Osteocyte (in vitro differentiated cells): ENCODE data around the gene RIOK2. TPM values are rescaled to one million over a fixed set of nuclear protein-coding genes. Genes with fewer than 3 reads are reported as not detected.
"Not testable (repeated sequence)": the region's sequence is repeated elsewhere in the genome, so short reads cannot be mapped to it uniquely, and the experiment has no call there.

Experiments
- DNase-seq: peaks from one replicate; pipeline ENCODE4 v3.0.0; 2021; ENCODE audit warnings: mixed read lengths; ENCODE audit not compliant: unreplicated experiment; ENCODE audit errors: extremely low spot score
- H3K27ac Mint-ChIP-seq: one replicate; pipeline ENCODE4 v1.8.0; 2021; ENCODE audit warnings: mild to moderate bottlenecking, mixed read lengths; ENCODE audit not compliant: unreplicated experiment
- H3K27me3 Mint-ChIP-seq: one replicate; pipeline ENCODE4 v1.8.0; 2021; ENCODE audit warnings: mixed read lengths; ENCODE audit not compliant: unreplicated experiment
- H3K36me3 Mint-ChIP-seq: one replicate; pipeline ENCODE4 v1.8.0; 2021; ENCODE audit warnings: mixed read lengths; ENCODE audit not compliant: unreplicated experiment
- H3K4me1 Mint-ChIP-seq: one replicate; pipeline ENCODE4 v1.8.0; 2021; ENCODE audit warnings: mixed read lengths; ENCODE audit not compliant: unreplicated experiment
- H3K4me3 Mint-ChIP-seq: one replicate; pipeline ENCODE4 v1.8.0; 2021; ENCODE audit warnings: mild to moderate bottlenecking, moderate library complexity, mixed read lengths; ENCODE audit not compliant: unreplicated experiment
- H3K9me3 Mint-ChIP-seq: one replicate; pipeline ENCODE4 v1.8.0; 2021; ENCODE audit warnings: mixed read lengths; ENCODE audit not compliant: unreplicated experiment
- total RNA-seq: library from RNA; stranded (reverse); gene quantifications from 2 replicates; pipeline ENCODE4 v1.2.1, GENCODE V29; 2021
- TF ChIP-seq, protein P1 (sequence below): fragments of 200-600 bp; sonication (generic); IDR thresholded peaks from 2 replicates; pipeline ENCODE4 v1.5.0; 2021; ENCODE audit warnings: antibody characterized with exemption, mild to moderate bottlenecking, moderate library complexity

RIOK2 gene
- total RNA-seq, 1 donor from 2014 or later, result 23.4 TPM

- peaks cover 2% of the 10 kb centered on the region for H3K4me1 Mint-ChIP-seq
- H3K27ac Mint-ChIP-seq, result no peak overlapping the region
- DNase-seq, result no peak
- H3K4me3 Mint-ChIP-seq, result no peak overlapping the region
- H3K9me3 Mint-ChIP-seq, result peaks cover 19% of the 10 kb centered on the region
- H3K27me3 Mint-ChIP-seq, result no peaks in the 10 kb centered on the region
- H3K36me3 Mint-ChIP-seq, result peaks cover 4% of the 10 kb centered on the region
- TF ChIP-seq, protein P1, sequence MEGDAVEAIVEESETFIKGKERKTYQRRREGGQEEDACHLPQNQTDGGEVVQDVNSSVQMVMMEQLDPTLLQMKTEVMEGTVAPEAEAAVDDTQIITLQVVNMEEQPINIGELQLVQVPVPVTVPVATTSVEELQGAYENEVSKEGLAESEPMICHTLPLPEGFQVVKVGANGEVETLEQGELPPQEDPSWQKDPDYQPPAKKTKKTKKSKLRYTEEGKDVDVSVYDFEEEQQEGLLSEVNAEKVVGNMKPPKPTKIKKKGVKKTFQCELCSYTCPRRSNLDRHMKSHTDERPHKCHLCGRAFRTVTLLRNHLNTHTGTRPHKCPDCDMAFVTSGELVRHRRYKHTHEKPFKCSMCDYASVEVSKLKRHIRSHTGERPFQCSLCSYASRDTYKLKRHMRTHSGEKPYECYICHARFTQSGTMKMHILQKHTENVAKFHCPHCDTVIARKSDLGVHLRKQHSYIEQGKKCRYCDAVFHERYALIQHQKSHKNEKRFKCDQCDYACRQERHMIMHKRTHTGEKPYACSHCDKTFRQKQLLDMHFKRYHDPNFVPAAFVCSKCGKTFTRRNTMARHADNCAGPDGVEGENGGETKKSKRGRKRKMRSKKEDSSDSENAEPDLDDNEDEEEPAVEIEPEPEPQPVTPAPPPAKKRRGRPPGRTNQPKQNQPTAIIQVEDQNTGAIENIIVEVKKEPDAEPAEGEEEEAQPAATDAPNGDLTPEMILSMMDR, result no peak
These were observed 25.2 kb upstream of the RIOK2 start for GRCh38 chr5:97208184-97208713.

GRCh38 chr5:97194366-97194765, 11.3 kb upstream of the RIOK2 start:
- H3K4me1 Mint-ChIP-seq, result peaks cover 35% of the 10 kb centered on the region
- peaks cover 8% of the 10 kb centered on the region for H3K36me3 Mint-ChIP-seq
- peak overlapping the region; percentile 41 for H3K4me3 Mint-ChIP-seq
- TF ChIP-seq, protein P1, result no peak
- no peaks in the 10 kb centered on the region for H3K27me3 Mint-ChIP-seq
- no peak for DNase-seq
- peaks cover 25% of the 10 kb centered on the region for H3K9me3 Mint-ChIP-seq
- H3K27ac Mint-ChIP-seq, result peak overlapping the region; percentile 82

DNA sequence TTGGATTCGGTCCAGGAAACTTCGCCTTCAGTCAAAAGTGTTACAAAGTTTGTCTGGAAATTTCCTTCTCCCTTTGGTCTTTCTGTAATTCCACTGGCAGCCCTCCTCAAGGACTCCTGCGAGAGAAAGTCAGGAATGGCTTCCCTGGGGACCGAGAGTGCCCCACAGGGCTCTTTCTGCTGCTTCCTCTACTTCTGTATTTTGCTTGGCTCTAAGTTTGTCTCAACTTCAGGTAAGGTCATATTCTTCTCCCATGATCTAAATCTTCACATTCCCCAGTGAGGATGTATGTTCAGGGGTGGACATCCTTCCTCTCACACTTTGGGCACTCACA, 10.3 kb upstream of the RIOK2 start:
- peak overlapping the region; percentile 68 for H3K4me3 Mint-ChIP-seq
- H3K36me3 Mint-ChIP-seq, result peaks cover 4% of the 10 kb centered on the region
- H3K27me3 Mint-ChIP-seq, result no peaks in the 10 kb centered on the region
- no peak for DNase-seq
- H3K9me3 Mint-ChIP-seq, result peaks cover 27% of the 10 kb centered on the region
- H3K4me1 Mint-ChIP-seq, result peaks cover 35% of the 10 kb centered on the region
- TF ChIP-seq, protein P1, result no peak
- peak overlapping the region; percentile 95 for H3K27ac Mint-ChIP-seq

DNA sequence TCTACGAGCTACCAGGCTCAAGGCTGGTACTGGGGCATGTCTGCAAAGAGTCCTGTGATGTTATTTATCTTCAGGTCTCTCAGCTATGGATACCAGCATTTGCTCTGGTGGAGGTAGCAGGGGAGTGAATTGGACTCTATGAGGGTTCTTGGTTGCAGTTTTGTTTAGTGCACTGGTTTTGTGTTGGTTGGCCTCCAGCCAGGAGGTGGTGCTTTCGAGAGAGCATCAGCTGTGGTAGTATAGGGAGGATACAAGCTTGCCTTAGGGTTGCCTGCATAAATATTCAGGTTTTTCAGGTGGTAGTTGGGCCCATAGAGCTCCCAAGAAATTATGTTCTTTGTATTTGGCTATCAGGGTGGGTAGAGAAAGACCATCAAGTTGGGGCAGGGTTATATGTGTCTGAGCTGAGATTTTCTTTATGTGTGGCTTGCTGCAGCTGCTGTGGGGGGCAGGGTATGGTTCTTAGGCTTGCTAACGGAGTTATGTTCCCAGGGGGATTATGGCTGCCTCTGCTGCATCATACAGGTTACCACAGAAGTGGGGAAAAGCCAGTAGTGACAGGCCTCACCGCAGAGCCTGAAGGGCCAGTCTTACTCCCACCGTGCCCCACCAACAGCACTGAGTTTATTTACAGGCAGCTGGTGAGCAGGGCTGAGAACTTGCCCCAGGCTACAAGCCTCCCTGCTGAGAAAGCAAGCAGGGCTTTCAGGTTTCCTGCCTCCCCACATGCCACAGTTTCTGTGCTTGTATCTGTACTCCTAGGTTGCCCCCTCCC, 9.7 kb upstream of the RIOK2 start:
- peak overlapping the region; percentile 68 for H3K4me3 Mint-ChIP-seq
- H3K9me3 Mint-ChIP-seq, result peaks cover 27% of the 10 kb centered on the region
- peaks cover 35% of the 10 kb centered on the region for H3K4me1 Mint-ChIP-seq
- H3K27ac Mint-ChIP-seq, result peak overlapping the region; percentile 95
- TF ChIP-seq, protein P1, result no peak
- H3K27me3 Mint-ChIP-seq, result no peaks in the 10 kb centered on the region
- peak; percentile 95 for DNase-seq
- H3K36me3 Mint-ChIP-seq, result peaks cover 4% of the 10 kb centered on the region

GRCh38 chr5:97191893-97192292, 8.8 kb upstream of the RIOK2 start:
- Mint-ChIP-seq H3K4me3 (no peak overlapping the region), H3K27ac (peak overlapping the region; percentile 95), H3K4me1 (peaks cover 35% of the 10 kb centered on the region), H3K27me3 (no peaks in the 10 kb centered on the region), H3K9me3 (peaks cover 27% of the 10 kb centered on the region), H3K36me3 (peaks cover 4% of the 10 kb centered on the region)
- TF ChIP-seq, protein P1, result no peak
- DNase-seq, result no peak

- not testable (repeated sequence) for DNase-seq, H3K27ac Mint-ChIP-seq
- peaks cover 29% of the 10 kb centered on the region for H3K9me3 Mint-ChIP-seq
These were observed 6.5 kb upstream of the RIOK2 start for GRCh38 chr5:97189523-97189922.

More at GRCh38 chr5:97189523-97189922, 6.5 kb upstream of the RIOK2 start:
- H3K4me3 Mint-ChIP-seq, H3K27me3 Mint-ChIP-seq, H3K36me3 Mint-ChIP-seq: not testable (repeated sequence)
- H3K4me1 Mint-ChIP-seq, result peaks cover 29% of the 10 kb centered on the region
